Measurements from ENCODE around the gene PRR13.
"Not testable (repeated sequence)": the region's sequence is repeated elsewhere in the genome, so short reads cannot be mapped to it uniquely, and the experiment has no call there.

Gene PRR13

GRCh38 chr12:53439582-53439981 is 2.0 kb upstream of the PRR13 start:
- not testable (repeated sequence) for DNase-seq

- no peak for DNase-seq
Observed at GRCh38 chr12:53443955-53444354, 2.4 kb downstream of the PRR13 start.

GRCh38 chr12:53444593-53445325 is 3.2 kb downstream of the PRR13 start:
- DNase-seq: not testable (repeated sequence)

GRCh38 chr12:53450936-53451335 is 9.4 kb downstream of the PRR13 start:
- DNase-seq: no peak

GRCh38 chr12:53451661-53452158 is 10.2 kb downstream of the PRR13 start, which contains the start of gene PCBP2:
PCBP2 (plus strand) TSS chr12:53452102; CDS start chr12:53454801, 2,699 bp downstream.
- peak; percentile 84 to 99 for DNase-seq

GRCh38 chr12:53452159-53453077 is 10.9 kb downstream of the PRR13 start:
- peak; percentile 47 to 94 for DNase-seq

- DNase-seq: no peak
Observed at GRCh38 chr12:53453953-53454640, 12.6 kb downstream of the PRR13 start.

- no peak for DNase-seq
Observed at GRCh38 chr12:53454707-53455106, 13.2 kb downstream of the PRR13 start.

- DNase-seq: no peak
Observed at GRCh38 chr12:53456654-53457366, 15.3 kb downstream of the PRR13 start.

GRCh38 chr12:53459097-53459496 is 17.6 kb downstream of the PRR13 start:
- no peak for DNase-seq

- no peak for DNase-seq
Observed at GRCh38 chr12:53461059-53461458, 19.5 kb downstream of the PRR13 start.

GRCh38 chr12:53461591-53461990 is 20.1 kb downstream of the PRR13 start:
- no peak for DNase-seq

GRCh38 chr12:53462935-53463334 is 21.4 kb downstream of the PRR13 start:
- no peak for DNase-seq

- DNase-seq: no peak
Observed at GRCh38 chr12:53463802-53464560, 22.4 kb downstream of the PRR13 start.

- DNase-seq: no peak
Observed at GRCh38 chr12:53464685-53465418, 23.3 kb downstream of the PRR13 start.

- DNase-seq: no peak
Observed at GRCh38 chr12:53465679-53466078, 24.1 kb downstream of the PRR13 start.

GRCh38 chr12:53466640-53467039 is 25.1 kb downstream of the PRR13 start:
- DNase-seq: no peak

- no peak for DNase-seq
Observed at GRCh38 chr12:53467082-53467481, 25.5 kb downstream of the PRR13 start.

- no peak for DNase-seq
Observed at GRCh38 chr12:53467880-53468279, 26.3 kb downstream of the PRR13 start.

- no peak for DNase-seq
Observed at GRCh38 chr12:53468282-53468681, 26.7 kb downstream of the PRR13 start.

GRCh38 chr12:53472056-53472582 is 30.6 kb downstream of the PRR13 start:
- DNase-seq: no peak
